ENCODE measurements around the gene TMEM41A. TPM values are rescaled to one million over a fixed set of nuclear protein-coding genes. Genes with fewer than 3 reads are reported as not detected.

The TMEM41A gene
- total and polyA plus RNA-seq, 2 experiments from 2014 or later = 12.4 to 15.9 TPM

GRCh38 chr3:185489462-185489861 is 9.4 kb downstream of the TMEM41A start:
- no peak overlapping the region for H3K4me3 ChIP-seq
- H3K9me2 ChIP-seq (ENCODE audit: insufficient read depth) = no peaks in the 10 kb centered on the region
- H3K9me3 Mint-ChIP-seq = no peaks in the 10 kb centered on the region
- H3F3A ChIP-seq (replicated peaks; ENCODE audit: low read depth) = no peaks in the 10 kb centered on the region
- H3K4me3 Mint-ChIP-seq = no peak overlapping the region
- TF ChIP-seq NANOG (IDR thresholded peaks at IDR 0.05; ENCODE audit: borderline replicate concordance) (no peak), CTCF (conservative IDR thresholded peaks at IDR 0.05; ENCODE audit: low read depth in 2 of 2) (no peak), JUNB (IDR thresholded peaks at IDR 0.05; ENCODE audit: unreplicated experiment) (no peak), ZNF462 (CRISPR knock-in tag; IDR thresholded peaks at IDR 0.05) (no peak), ETS1 (IDR thresholded peaks at IDR 0.05) (no peak), REST (IDR thresholded peaks at IDR 0.05; ENCODE audit: unreplicated experiment) (no peak), POLR2AphosphoS5 (IDR thresholded peaks at IDR 0.05; ENCODE audit: low read depth) (no peak), ZNF331 (CRISPR knock-in tag; IDR thresholded peaks at IDR 0.05; ENCODE audit: low read depth) (no peak), EZH2 (IDR thresholded peaks at IDR 0.05; ENCODE audit: low read depth, unreplicated experiment) (no peak), CREB1 (CRISPR knock-in tag; IDR thresholded peaks at IDR 0.05; ENCODE audit: low read depth) (no peak), EZH2phosphoT487 (IDR thresholded peaks at IDR 0.05; ENCODE audit: unreplicated experiment) (no peak), STAT1 (IDR thresholded peaks at IDR 0.05; ENCODE audit: unreplicated experiment) (no peak)
- H3K27me3 Mint-ChIP-seq (ENCODE audit: insufficient read depth, low read depth, poor library complexity) = no peaks in the 10 kb centered on the region
- ATAC-seq (no peak), DNase-seq (ENCODE audit: low spot score) (no peak)
- no peak overlapping the region for H3K4me2 ChIP-seq
- H3K27me3 ChIP-seq (ENCODE audit: insufficient read depth) = no peaks in the 10 kb centered on the region
- no peak overlapping the region for H3K27ac ChIP-seq (ENCODE audit: low read depth)
- H3K79me2 ChIP-seq (replicated peaks; ENCODE audit: insufficient read depth) = no peaks in the 10 kb centered on the region
- peaks cover 5% of the 10 kb centered on the region; the same call in 1 of the 2 replicates for H4K20me1 ChIP-seq (replicated peaks; ENCODE audit: insufficient read depth)
- H3K36me3 Mint-ChIP-seq (ENCODE audit: low read depth) = peaks cover 17% of the 10 kb centered on the region; the same call in 2 of the 3 replicates
- no peaks in the 10 kb centered on the region for H3K4me1 Mint-ChIP-seq
- peaks cover 4% of the 10 kb centered on the region; the same call in 1 of the 2 replicates for H3K36me3 ChIP-seq (ENCODE audit: insufficient read depth)
- H3K27ac Mint-ChIP-seq = no peak overlapping the region
- no peaks in the 10 kb centered on the region for H3K4me1 ChIP-seq (ENCODE audit: insufficient read depth)
- no peak overlapping the region for H2AFZ ChIP-seq
